NB4 (cell line): ENCODE measurements around the gene GPC5.

Source experiments
- CTCF ChIP-seq: IDR thresholded peaks from one replicate; pipeline ENCODE4 v1.5.1; 2012; ENCODE audit warnings: low read depth, low read length
- POLR2A ChIP-seq: IDR thresholded peaks from 2 replicates; pipeline ENCODE4 v1.6.1; 2011; ENCODE audit warnings: mild to moderate bottlenecking; ENCODE audit not compliant: insufficient read length; ENCODE audit errors: extremely low read depth

- TF ChIP-seq CTCF (no peak), POLR2A (no peak)
Measured at GRCh38 chr13:91726671-91727070, 328.2 kb downstream of the GPC5 start.
